GM19025 (cell line): ENCODE data around the gene TRIO.
A peak's percentile ranks its signal among the peaks of the same experiment; 100 is the strongest.

ENCODE experiments used
- ATAC-seq: cut with Tn5 transposase; IDR thresholded peaks from one replicate; pipeline ENCODE4 v1.9.1; 2021; ENCODE audit warnings: mild to moderate bottlenecking, low read depth, moderate library complexity; ENCODE audit not compliant: unreplicated experiment

The TRIO gene

DNA sequence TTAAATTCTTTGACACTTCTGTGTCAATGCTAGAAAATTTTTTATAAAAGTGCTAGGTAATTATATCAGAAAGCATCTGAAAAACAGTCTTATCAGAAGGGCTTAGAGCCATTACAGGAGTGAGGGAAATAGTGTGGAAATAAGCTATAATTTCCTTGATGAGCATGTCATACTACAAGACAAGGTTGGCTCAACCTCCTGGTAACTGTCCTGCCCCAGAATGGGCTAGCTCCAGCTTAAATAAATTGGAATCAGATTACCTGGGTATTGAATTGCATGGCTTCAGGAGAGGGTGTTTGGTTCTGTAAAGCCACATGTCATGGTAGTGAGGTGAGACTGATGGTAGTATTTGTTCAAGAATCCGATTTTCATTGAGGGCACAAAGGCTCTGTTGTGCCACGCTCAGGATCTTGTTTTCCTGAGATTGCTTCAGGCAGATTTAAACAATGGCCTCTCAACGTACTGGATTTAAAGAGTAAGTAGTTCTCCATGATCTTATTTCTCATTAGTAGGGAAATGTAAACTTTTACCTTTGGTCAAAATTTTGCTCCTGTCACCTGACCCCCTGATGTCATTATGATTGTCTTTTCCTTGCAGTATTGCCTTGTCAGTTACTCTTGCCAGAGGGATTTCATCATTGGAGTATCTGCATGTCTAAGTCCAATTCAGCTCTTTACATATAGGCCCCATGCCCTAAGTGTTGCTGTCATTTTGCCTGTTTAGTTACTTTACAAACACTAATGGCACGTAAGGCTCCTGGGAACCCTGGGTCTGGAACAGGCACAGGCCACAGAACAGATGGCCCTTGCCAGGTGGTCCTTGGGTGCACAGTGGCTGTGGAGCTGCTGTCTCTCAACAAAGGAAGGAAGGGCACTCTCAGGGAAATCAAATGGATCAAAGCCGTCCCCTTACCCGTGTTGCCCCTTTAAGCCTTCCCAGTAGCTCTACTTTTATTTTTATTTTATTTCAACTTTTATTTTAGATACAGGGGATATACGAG is 21.3 kb downstream of the TRIO start:
- ATAC-seq: no peak

DNA sequence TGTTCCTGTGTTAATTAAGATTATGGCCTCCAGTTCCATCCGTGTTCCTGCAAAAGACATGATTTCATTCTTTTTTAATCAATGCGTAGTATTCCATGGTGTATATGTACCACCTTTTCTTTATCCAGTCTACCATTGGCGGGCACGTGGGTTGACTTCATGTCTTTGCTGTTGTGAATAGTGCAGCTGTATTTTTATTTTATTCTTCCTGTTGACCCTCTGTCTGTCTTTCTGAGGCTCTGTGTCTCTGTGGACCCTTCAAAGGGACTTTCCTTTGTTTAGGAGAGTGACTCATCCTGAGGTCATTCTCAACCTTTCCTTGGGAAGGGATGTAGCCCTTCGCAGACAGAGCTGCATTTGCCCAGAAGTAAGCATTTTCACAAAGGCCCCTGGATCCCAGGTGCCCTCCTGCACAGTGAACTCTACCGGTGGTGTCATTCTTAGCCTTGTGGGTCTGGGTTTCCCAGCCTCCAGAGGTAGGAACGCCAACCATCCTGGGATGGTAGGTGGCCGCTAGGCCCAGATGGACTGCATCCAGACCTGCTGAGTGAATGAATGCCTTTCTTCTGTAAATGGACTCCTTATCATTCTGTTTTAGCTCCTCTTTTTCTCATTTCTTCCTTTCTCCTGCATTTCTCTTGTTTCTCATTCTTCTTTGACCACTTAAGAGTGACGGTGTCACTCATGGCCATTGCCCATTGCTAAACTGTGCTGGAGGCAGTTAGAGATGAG is 22.4 kb downstream of the TRIO start:
- no peak for ATAC-seq

DNA sequence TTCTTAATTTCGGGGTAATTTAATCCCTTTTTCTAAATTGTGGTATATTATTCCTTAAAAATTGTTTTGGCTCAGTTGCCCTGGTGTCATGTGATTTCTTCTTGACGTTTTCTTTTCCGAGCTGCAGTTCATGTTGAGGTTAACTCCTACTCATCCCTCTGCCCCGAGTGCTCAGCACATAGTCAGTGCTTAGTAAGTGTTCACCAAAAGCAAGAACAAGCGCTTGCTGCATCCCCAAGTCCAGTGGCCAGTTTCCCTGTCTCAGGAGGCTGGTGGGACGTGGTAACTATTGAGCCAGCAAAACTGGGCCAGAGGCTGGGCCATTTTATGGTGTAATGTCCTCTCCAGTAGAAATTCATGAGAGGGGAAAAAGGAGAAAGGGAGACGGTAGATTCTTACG is 23.3 kb downstream of the TRIO start:
- ATAC-seq: no peak

DNA sequence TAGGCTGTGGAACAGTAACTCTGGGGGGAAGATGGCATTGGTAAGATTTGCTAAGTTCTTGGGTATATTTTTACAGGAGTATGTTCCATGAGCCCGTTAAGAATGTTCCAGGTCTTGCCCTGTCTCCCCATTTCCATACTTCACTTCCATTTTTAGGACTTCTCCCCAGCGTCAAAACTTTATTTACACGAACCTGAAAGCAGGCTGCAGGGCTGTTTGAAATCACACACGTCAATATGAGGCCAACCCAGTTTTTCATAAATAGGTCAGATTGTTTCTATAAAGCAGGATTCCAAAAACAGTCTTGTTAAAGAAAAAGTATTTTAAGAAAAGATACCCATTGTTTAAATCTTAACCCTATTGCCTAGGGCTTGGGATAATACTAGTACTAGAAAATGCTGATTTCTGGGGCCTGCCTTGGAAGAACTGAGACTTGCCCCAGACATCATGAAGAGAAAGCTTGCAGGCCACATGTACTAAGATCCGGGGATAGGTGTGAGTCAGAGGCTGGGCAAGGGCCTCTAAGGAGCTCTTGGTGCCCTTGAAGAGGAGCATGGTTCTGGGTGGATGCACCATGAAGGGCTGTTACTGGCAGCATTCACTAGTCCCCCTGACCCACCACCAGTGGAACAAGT is 24.2 kb downstream of the TRIO start:
- ATAC-seq: no peak

DNA sequence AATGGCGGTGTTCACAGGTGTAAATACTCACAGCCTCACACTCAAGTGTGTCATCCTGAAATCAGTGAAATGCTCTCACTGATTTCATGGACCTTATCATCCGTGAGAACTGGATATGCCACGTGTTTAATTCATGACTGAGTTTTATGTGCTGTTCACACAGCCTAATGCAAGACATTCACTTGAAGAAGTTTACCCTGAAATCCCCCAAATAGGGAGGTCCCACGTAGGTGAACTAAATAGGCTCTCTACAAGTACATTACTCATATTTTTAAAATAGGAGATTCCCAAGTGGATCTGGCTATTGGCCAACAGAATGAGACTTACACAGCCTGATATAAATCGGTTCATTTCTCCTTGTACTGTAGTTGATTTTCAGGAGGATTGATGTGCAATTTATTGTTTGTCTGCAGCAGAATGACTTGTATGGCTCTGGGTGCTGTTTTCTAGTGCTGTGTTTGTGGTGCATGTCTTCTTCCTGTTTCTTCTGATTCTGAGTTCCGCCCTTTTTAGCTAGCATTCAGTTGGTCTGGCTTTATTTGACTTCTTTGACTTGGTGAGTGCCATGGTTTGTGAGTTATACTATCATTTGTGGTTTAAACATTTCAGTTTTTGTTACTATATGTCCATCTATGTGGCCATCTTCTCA is 25.1 kb downstream of the TRIO start:
- no peak for ATAC-seq

DNA sequence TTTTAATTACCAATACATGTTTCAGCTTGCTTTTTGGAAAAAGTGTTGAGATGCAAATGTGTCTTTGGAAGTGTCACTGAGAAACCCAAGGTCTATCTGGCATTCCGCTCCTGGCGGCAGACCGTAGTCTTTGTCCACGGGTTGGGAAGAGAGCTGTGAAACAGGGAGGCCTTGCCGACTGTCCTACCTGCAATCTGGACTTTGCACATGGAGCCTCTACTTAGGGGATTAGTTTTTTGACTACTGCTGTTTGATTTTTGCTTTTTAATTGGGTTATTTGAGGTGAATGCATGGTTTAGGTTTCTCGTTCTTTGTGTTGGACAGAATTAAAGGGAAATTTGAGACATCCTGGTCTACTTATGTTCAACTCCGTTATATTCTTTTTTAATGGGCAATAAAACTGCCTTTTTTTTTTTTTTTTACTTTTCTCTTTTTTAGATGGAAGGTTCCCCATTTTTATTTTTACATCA is 25.7 kb downstream of the TRIO start:
- no peak for ATAC-seq

DNA sequence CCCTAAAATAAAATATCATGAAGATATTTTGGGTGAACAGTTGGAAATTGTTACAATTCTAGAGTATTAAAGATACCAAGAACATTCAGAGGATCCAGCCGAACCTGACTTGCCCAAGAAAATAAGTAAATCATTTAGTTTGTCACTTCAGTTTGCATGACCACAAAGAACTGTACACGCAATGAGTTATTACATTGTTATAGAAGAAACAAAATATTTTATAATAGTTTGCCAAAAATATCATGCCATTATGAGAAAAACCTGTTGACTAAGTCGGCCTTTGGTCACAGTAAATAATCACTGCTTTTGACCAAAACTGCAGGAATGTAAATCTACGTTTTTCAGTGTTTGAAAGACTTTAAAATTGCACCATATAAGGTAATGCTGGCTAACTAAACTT is 27.9 kb downstream of the TRIO start:
- no peak for ATAC-seq

DNA sequence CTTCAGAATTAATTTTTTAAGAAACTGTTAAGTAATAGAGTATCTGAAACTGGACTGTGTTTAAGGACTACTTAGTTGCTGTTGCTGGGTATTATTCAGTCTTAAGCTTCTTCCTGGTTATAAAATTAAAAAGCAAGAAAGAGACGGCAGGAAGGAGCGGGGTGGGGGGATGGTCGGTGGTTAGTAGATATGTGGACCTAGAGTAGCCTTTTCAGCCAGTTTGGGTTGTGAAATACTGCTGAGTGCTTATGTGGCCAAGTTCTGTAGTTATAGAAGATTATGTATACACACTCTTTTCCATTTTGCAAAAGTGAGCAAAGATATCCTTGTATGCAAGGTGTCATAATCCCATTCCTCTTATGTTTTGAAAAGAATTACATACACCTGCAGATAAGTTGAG is 28.5 kb downstream of the TRIO start:
- ATAC-seq: no peak

DNA sequence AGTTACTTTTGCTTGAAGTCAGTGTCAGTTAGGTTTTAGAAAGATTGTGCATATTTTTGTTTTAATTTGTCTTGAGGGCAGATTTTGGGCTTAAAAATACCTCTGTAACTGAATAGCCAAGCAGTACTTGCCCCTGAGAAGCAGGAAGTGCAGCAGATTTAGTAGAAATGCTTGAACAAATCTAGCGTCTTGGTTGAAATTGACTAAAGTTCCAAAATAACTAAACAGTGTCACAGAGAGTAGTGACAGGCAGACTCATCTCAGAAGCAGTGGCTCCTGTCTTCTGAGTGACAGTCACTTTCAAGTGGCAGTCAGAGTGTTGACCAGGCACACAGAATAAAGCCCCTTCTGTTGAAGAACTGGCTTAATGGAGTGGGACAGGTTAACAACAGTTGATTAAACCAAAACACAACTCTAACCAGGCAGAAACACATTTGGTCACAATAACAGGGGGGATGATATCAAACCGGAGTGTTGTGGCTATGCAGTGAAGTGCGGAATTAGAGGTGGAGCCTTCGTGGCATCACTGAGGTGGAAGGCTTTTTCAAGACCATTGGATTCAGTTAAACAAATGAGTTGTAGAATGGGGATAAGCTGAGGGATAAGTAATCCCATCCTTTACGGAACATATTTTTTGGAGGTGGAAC is 29.1 kb downstream of the TRIO start:
- peak; percentile 56 for ATAC-seq

DNA sequence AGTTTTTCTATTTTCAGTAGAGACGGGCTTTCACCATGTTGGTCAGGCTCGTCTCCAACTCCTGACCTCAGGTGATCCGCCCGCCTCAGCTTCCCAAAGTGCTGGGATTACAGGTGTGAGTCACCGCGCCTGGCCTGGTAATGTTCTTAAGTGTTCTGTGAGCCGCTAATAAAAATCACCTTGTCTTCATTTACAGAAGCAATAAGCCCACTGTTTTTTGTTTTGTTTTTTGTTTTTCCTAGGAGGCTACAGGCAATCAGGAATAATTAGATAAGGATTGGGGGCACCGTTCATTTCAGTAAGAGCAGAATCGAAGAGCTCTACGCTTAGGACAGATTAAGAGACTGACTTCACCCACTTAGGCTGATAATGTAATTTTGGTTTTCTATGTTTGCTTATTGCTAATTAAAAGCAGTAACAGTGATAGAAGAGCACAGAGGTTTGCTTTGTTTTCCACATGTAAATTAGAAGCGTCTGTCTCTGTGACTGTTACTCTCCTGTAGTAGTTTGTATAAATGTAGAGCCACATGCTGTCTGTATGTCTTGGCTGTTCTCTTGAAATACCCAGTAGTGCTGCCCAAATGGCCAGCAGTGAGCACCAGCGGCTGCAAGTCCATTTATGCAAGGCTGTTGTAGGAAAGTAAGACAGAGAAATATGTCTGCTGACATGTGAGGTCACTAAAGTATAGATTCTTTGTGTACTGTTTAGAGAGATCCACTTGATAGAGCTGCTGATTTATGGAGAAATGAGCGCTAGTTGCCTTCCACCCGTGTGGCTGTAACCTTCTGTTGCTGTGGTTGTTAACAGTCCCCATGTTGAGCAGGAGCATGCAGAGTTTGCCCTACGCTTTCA is 30.5 kb downstream of the TRIO start:
- ATAC-seq: peak; percentile 6

DNA sequence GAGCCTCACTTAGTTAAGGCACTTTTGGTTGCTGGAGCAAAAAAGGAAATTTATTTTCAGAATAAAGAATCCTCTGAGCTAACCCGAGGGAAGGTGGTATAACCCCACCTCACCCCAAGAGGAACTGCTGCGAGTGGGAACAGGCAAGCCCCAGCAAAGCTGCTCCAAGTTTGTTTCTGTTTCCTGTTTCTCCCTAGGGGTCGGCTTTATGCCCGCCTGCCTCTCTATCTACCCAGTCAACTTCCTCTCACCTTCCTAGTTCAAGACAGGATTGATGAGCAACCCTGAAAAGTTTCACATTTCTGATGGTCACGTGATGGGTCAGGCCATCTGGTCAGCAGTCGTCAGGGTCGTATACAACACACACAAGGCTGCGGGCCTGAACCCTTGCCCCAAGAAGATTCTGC is 31.1 kb downstream of the TRIO start:
- peak; percentile 29 for ATAC-seq

DNA sequence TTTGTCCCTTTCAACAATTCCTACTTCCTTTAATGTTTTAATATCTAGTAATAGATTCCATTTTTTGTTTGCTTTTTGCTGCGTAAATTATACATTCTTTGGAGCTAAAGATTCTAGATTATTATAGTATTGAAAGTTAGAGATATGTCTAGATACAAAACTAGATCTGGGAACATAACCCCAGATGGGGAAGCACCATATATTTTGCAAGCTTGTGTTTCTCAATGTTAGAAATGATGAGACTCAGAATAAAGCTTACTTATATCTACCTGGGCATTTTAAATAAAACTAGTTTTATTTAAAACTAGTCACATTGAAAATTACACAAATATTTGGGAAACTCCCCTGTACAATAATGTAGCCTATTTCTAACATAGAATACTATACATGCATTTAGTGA is 32.2 kb downstream of the TRIO start:
- no peak for ATAC-seq

DNA sequence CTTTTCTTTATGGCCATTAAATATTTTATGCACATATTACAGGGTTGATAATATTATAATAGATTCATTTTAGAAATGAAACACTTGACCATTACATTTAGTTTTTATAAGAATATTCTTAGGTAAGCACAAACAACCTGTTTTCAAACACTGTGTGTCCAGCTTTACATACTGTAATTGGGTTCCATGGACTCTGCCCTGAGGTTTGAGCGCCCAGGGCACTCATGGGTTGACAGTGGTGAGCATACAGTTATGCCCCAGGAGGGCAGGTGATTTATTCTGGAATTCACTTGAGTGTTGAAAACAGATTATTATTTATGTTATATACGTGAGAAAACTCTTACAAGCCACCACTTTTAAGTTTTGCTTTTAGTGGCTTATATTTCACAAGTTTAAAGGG is 33.7 kb downstream of the TRIO start:
- no peak for ATAC-seq

DNA sequence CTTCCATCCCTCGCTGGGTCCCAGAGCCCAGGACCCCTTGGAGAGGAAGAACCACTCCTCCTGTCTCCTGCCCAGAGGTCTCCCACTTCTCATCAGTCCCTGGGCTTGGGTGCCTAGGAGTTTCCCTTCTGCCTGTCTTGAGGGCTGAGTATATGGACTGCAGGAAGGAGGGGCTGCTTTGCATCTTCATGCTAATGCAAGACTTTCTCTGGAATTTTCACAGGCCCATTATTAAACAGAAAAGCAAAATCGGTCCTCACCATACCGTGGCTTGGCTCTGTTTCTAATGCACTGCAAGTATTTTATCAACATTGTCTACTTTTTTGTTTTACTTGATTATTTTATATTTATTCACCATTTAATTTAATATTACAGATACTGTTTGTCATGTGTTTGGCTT is 34.5 kb downstream of the TRIO start:
- no peak for ATAC-seq

DNA sequence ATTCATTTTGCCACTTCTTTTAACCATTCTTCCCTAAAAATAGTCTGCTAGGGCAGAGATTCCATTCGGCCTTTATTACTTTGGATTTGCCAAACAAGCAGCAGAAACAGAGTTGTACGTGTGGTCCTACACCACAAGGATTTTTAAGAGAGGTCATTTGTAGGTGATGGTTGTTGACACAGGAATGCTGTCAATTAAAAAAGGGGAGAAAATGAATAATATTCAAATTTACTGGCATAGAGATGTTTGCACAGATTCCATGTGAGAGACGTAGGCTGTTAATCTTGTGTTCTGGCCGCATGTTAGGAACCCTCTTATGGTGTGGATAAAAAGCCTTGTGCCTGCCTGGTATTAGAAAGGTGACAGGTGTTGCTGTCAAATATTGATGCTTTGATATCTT is 34.9 kb downstream of the TRIO start:
- no peak for ATAC-seq

DNA sequence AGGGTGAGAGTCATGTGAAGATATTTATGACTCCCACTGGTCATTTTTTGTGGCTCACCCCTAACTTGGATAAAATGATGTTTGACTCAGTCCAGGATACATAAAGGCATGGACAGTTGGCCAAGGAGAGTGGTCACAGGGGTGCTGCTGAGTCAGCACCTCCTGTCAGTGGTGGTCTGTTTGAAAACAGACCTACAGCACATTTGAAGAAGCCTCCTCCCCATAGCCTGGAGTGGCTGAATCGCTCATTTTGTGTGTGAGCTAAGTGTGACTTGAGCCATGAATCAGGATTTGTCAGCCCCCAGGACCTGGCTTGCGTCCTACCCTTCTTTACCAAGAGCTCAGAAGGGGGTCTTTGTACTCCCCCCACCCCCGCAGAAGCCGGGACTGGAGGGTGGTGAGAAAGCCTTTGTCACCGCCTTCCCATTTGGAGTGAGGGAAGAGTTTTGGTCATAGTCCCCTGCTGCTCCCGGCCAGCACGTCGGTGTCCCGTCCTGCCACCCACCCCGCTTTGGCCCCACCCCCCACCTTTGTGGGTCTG is 35.6 kb downstream of the TRIO start:
- ATAC-seq: no peak

DNA sequence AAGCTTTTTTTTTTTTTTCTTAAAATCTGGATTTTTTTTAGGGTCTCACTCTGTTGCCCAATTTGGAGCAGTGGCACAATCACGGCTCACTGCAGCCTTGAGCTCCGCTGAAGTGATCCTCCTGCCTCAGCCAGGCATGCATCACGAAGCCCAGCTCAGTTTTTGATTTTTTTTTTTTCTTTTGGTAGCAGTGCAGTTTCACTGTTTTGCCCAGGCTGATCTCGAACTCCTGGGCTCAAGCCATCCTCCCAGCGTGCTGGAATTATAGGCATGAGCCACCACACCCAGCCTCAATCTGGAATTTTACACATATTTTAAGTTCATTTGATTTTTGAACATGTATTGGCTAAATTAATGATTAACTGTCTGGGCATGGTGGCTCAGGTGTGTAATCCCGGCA is 36.3 kb downstream of the TRIO start:
- ATAC-seq: no peak

DNA sequence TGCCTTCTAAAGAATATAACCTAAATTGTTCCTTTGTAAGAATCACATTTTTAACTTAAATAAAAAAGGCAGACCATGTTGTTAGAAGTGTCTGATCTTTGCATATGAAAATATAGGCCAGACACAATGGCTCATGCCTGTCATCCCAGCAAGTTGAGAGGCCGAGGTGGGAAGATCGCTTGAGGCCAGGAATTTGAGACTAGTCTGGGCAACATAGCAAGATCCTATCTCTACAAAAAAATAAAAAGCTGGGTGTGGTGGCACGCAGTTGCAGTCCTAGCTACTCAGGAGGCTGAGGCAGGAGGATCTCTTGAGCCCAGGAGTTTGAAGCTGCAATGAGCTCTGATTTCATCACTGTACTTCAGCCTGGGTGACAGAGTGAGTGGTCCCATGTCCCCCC is 37.3 kb downstream of the TRIO start:
- no peak for ATAC-seq
